GM18511 (cell line): ENCODE data around the gene SDCCAG8.

ENCODE experiments used
- ATAC-seq: cut with Tn5 transposase; IDR thresholded peaks from one replicate; pipeline ENCODE4 v1.9.1; 2021; ENCODE audit warnings: mild to moderate bottlenecking, moderate library complexity; ENCODE audit not compliant: unreplicated experiment

SDCCAG8 gene

GRCh38 chr1:243449373-243449772 lies 193.5 kb downstream of the SDCCAG8 start:
- ATAC-seq = no peak

GRCh38 chr1:243452092-243452491 lies 196.3 kb downstream of the SDCCAG8 start:
- ATAC-seq = no peak

DNA sequence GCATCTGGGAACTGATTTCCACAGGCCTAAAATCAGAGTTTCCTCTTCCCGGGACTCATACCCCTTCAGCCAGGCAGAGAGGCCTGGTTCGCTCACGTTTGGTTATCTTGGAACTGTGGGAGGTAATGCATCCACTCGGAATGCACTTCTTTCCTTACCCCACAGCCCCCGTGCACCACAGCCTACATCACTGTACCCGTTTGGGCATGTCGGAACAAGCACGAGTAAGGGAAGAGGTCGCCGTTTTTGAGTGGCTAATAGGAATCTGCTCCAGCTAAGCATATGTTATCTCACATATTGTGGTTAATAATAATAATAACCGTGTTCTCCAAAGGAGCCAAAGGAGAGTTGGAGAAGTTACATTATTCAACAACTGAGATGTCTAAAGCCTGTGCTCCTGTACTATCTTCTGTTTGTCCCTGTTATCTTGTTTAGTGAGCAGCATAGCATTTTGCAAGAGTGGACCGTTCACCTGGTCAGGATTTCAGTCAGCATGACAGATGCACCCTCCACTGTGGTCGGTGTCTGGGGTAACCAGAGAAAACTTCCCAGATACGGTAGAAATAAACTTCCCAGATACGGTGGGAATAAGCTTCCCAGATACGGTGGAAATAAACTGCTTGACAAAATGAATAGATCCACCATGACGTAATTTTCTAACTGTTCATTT lies 198.6 kb downstream of the SDCCAG8 start:
- no peak for ATAC-seq

GRCh38 chr1:243455760-243456651 lies 200.2 kb downstream of the SDCCAG8 start:
- ATAC-seq = no peak

DNA sequence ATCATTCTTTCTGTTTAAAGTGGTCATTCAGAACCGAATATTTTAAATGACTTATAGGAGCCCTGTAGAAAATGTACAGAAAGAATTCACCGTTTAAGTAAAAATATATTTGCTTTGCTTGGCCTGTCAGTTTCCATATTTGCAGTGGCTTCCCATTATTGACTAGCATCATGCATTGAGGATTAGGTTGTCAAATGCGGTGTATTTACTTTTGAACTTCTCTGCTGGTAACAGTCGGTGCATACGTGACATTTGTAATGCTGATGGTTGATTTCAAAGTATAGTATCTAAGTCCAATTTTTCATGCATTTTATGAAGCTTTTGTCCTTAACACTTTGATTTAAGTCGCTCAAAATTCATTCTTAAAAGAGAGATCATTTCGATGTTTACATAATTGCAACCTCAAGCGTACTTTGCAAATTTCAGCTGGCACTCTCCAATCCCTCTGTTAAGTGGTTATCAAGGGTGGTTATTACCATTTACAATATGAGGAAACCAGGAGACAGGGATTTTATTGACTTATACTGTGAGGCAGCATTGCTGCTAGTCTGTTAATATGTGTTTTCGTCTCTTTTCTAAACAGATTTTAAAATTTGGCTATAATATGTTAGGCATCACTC lies 201.6 kb downstream of the SDCCAG8 start:
- ATAC-seq = no peak

GRCh38 chr1:243459059-243459458 lies 203.2 kb downstream of the SDCCAG8 start:
- ATAC-seq = no peak

- no peak for ATAC-seq
Observed at GRCh38 chr1:243461700-243462099, 205.9 kb downstream of the SDCCAG8 start.

GRCh38 chr1:243462929-243463697 lies 207.3 kb downstream of the SDCCAG8 start:
- ATAC-seq = no peak

GRCh38 chr1:243465081-243465480 lies 209.2 kb downstream of the SDCCAG8 start:
- no peak for ATAC-seq

- ATAC-seq = peak; percentile 73
Observed at GRCh38 chr1:243465738-243466137, 209.9 kb downstream of the SDCCAG8 start.

GRCh38 chr1:243469497-243469896 lies 213.7 kb downstream of the SDCCAG8 start:
- ATAC-seq = no peak

- ATAC-seq = no peak
Observed at GRCh38 chr1:243470502-243470901, 214.7 kb downstream of the SDCCAG8 start.

- no peak for ATAC-seq
Observed at GRCh38 chr1:243471026-243471685, 215.3 kb downstream of the SDCCAG8 start.

- ATAC-seq = peak; percentile 89
Observed at GRCh38 chr1:243471754-243472745, 216.2 kb downstream of the SDCCAG8 start.

DNA sequence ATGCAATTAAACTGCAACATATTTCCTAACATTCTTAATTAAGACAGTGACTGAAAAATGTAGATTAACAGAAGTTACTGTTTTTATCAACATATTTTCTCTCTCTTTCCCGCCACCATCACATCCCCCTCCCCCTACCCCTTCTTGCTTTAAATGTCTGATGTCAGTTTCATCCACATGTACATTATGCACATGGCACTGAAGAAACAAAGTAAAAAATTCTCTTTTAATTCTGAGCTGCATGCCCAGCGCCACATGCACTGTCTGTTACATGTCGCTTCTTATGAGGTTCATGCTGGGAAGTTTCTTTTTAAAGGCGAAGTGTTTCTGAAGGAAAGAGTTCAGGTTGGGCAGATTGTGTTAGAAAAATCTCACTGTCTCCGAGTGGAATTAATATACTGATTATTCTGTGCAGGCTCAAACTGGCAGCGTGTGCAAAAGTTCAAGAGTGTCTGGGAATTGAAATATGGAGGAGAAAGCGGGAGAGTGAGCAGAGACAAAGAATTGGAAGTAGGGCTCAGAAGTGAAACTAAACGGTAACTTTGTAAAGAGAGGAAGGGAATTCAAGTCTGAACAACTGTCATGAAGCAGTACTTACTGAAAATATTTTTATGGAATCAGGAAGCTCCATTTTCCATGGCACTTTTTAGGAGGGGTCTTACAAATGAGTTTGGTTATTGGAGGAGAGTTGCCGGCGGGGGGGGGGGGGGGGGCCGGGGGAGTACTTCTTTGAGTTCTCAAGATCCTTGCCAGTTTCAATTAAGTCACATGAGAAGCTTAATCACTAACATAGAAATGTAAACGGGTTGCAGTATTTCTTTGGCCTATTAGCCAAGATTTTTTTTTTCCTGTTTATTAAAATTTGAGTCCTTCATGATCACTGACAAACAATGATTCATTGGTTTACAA lies 217.6 kb downstream of the SDCCAG8 start:
- ATAC-seq = no peak

DNA sequence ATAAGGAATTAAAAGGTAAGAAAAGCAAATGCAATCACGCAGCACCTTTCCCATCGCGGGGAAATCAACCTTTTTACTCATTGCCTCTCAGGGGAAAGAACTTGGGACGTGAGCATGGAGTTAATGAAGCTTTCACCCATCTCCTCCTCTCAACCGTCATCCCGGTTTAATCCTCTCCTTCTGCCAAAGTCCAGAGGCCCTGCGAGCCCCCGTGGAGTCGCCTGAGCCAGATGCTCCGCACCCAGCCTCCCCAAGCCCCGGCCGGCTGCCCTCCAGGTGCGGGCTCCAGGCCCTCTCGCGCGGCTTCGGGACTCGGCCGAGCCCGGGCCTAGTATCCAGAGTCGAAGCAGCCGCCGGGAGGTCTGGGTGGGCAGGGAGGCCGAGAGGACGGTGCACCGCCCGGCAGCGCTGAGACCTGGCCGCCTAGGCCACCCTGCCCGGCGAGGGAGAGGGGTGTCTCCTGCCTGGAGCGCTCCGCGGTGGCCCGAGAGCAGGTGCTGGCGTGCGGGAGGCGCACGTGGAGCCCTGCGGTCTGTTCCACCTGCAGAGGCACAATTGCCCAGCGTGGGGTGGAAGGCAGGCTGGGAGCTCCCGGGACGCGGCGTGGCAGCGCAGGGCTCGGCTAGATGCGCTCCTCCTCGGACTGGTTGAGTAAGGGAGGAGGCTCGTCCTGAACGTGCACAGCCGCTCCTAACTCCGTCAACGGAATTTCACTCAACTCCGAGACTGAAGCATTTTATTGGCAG lies 218.5 kb downstream of the SDCCAG8 start:
- no peak for ATAC-seq

DNA sequence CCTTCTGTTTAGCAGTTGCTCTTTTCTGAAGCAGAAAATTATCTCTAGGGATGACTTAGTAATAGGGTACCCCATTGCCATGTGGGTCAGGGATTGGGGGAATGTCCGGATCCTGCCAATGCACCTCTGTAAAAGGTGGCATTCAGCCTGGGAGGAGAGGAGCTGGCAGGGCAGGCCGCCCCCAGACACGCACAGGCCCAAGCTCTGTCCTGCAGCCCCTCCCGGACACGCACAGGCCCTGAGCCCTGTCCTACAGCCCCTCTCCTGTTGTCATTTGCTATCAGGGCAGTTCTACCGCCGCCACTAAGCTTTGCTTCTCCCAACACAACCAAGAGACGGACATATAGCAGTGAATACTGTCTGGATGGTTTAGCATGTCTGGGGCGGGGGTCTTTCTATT lies 219.1 kb downstream of the SDCCAG8 start:
- ATAC-seq = no peak

DNA sequence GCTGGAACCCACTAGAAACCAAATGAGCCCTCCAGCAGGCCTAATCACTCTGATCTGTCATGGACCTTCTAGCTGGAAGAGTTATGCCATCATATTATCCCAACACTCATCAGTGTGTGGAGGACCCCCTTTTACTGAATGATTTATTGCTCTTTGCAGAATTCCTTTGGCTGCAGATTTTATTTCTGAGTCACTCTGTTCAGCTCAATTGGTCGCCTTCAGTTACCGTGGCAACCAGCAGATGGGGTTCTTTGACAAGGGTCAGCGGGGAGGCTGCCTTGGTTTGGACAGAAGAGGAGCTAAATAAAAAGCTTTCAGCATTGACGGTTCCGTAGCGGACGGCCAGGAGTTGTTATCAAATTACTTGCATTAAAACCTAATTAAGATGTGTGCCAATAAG lies 220.1 kb downstream of the SDCCAG8 start:
- no peak for ATAC-seq
